ENCODE data around the gene SH3PXD2B. TPM values are rescaled to one million over a fixed set of nuclear protein-coding genes. Genes with fewer than 3 reads are reported as not detected.
A peak's percentile ranks its signal among the peaks of the same experiment; 100 is the strongest.

Gene SH3PXD2B
- total and polyA plus RNA-seq, 2 of the 13 experiments (the other 11 are each of a cell fraction or from before 2014, with no cell fraction given) = 3.4 to 4.6 TPM

DNA sequence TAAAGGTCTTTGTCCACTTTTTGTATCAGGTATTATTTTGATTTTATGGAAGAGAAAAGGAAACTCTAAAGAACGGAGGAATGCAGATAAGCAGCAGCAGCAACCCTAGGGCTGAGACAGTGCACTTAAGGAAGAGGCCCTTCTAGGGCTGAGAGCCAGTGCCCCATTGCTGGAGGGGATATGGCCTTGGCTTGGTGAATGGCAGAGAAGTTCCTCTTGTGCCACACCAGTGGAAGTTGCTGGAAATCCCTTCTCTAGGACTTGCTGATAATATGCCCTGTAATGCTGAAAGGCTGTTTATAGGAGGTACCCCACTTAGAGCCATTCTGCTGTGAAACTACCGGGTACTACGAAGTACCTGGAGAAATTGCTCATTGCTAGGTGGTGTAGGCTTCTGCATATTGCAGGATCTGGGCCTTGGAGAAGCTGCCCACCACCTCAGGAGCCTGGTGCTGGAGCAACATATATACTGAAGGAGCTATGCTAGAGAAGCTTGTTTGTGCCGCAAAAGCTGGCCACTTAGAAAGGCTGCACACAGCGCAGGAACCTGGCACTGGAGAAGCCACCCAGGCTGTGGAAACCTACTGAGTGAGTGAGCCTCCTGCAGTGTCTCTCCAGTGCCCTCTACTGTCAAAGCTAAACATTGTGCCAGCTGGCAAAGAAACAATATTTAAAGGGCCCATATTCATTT is 161.1 kb downstream of the SH3PXD2B start (continued):
- TF ChIP-seq IRX3 (CRISPR knock-in tag; IDR thresholded peaks at IDR 0.05; ENCODE audit: borderline replicate concordance, low read depth) (no peak), ZNF335 (CRISPR knock-in tag; IDR thresholded peaks at IDR 0.05) (peak; percentile 93), FOXP1 (IDR thresholded peaks at IDR 0.05) (no peak), FOXP1 (CRISPR knock-in tag; IDR thresholded peaks at IDR 0.05) (peak; percentile 38; the same call in 1 of the 2 replicates), EHMT2 (IDR thresholded peaks at IDR 0.05; ENCODE audit: borderline replicate concordance, low read depth, low read length) (no peak), HOXA5 (CRISPR knock-in tag; IDR thresholded peaks at IDR 0.05) (peak; percentile 49; the same call in 1 of the 2 replicates), ZNF331 (CRISPR knock-in tag; IDR thresholded peaks at IDR 0.05) (peak; percentile 67; the same call in 1 of the 2 replicates)
- TF ChIP-seq, protein P1, sequence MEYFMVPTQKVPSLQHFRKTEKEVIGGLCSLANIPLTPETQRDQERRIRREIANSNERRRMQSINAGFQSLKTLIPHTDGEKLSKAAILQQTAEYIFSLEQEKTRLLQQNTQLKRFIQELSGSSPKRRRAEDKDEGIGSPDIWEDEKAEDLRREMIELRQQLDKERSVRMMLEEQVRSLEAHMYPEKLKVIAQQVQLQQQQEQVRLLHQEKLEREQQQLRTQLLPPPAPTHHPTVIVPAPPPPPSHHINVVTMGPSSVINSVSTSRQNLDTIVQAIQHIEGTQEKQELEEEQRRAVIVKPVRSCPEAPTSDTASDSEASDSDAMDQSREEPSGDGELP (IDR thresholded peaks at IDR 0.05; ENCODE audit: borderline replicate concordance, low read depth) = peak; percentile 75; the same call in 1 of the 2 replicates
- TF ChIP-seq, protein P2, sequence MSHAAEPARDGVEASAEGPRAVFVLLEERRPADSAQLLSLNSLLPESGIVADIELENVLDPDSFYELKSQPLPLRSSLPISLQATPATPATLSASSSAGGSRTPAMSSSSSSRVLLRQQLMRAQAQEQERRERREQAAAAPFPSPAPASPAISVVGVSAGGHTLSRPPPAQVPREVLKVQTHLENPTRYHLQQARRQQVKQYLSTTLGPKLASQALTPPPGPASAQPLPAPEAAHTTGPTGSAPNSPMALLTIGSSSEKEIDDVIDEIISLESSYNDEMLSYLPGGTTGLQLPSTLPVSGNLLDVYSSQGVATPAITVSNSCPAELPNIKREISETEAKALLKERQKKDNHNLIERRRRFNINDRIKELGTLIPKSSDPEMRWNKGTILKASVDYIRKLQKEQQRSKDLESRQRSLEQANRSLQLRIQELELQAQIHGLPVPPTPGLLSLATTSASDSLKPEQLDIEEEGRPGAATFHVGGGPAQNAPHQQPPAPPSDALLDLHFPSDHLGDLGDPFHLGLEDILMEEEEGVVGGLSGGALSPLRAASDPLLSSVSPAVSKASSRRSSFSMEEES (CRISPR knock-in tag; IDR thresholded peaks at IDR 0.05) = no peak
- TF ChIP-seq, protein P3, sequence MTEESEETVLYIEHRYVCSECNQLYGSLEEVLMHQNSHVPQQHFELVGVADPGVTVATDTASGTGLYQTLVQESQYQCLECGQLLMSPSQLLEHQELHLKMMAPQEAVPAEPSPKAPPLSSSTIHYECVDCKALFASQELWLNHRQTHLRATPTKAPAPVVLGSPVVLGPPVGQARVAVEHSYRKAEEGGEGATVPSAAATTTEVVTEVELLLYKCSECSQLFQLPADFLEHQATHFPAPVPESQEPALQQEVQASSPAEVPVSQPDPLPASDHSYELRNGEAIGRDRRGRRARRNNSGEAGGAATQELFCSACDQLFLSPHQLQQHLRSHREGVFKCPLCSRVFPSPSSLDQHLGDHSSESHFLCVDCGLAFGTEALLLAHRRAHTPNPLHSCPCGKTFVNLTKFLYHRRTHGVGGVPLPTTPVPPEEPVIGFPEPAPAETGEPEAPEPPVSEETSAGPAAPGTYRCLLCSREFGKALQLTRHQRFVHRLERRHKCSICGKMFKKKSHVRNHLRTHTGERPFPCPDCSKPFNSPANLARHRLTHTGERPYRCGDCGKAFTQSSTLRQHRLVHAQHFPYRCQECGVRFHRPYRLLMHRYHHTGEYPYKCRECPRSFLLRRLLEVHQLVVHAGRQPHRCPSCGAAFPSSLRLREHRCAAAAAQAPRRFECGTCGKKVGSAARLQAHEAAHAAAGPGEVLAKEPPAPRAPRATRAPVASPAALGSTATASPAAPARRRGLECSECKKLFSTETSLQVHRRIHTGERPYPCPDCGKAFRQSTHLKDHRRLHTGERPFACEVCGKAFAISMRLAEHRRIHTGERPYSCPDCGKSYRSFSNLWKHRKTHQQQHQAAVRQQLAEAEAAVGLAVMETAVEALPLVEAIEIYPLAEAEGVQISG (CRISPR knock-in tag; IDR thresholded peaks at IDR 0.05) = 0 out of 2 replicates have a peak, but pooled peaks have one; percentile 26
- TF ChIP-seq, protein P4, sequence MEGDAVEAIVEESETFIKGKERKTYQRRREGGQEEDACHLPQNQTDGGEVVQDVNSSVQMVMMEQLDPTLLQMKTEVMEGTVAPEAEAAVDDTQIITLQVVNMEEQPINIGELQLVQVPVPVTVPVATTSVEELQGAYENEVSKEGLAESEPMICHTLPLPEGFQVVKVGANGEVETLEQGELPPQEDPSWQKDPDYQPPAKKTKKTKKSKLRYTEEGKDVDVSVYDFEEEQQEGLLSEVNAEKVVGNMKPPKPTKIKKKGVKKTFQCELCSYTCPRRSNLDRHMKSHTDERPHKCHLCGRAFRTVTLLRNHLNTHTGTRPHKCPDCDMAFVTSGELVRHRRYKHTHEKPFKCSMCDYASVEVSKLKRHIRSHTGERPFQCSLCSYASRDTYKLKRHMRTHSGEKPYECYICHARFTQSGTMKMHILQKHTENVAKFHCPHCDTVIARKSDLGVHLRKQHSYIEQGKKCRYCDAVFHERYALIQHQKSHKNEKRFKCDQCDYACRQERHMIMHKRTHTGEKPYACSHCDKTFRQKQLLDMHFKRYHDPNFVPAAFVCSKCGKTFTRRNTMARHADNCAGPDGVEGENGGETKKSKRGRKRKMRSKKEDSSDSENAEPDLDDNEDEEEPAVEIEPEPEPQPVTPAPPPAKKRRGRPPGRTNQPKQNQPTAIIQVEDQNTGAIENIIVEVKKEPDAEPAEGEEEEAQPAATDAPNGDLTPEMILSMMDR (CRISPR knock-in tag; IDR thresholded peaks at IDR 0.05) = peak; percentile 93
- TF ChIP-seq, protein P5, sequence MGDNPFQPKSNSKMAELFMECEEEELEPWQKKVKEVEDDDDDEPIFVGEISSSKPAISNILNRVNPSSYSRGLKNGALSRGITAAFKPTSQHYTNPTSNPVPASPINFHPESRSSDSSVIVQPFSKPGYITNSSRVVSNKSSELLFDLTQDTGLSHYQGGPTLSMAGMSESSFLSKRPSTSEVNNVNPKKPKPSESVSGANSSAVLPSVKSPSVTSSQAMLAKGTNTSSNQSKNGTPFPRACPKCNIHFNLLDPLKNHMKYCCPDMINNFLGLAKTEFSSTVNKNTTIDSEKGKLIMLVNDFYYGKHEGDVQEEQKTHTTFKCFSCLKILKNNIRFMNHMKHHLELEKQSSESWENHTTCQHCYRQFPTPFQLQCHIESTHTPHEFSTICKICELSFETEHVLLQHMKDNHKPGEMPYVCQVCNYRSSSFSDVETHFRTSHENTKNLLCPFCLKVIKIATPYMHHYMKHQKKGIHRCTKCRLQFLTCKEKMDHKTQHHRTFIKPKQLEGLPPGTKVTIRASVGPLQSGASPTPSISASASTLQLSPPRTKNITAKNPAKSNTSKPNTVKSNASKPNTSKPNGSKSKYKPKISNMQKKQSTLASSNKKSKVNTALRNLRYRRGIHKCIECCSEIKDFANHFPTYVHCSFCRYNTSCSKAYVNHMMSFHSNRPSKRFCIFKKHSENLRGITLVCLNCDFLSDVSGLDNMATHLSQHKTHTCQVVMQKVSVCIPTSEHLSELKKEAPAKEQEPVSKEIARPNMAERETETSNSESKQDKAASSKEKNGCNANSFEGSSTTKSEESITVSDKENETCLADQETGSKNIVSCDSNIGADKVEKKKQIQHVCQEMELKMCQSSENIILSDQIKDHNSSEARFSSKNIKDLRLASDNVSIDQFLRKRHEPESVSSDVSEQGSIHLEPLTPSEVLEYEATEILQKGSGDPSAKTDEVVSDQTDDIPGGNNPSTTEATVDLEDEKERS (CRISPR knock-in tag; IDR thresholded peaks at IDR 0.05) = no peak
- TF ChIP-seq, protein P6, sequence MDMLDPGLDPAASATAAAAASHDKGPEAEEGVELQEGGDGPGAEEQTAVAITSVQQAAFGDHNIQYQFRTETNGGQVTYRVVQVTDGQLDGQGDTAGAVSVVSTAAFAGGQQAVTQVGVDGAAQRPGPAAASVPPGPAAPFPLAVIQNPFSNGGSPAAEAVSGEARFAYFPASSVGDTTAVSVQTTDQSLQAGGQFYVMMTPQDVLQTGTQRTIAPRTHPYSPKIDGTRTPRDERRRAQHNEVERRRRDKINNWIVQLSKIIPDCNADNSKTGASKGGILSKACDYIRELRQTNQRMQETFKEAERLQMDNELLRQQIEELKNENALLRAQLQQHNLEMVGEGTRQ (IDR thresholded peaks at IDR 0.05; ENCODE audit: low read depth, low read length) = no peak
- TF ChIP-seq, protein P6 (CRISPR knock-in tag; IDR thresholded peaks at IDR 0.05; ENCODE audit: borderline replicate concordance) = no peak
- TF ChIP-seq, protein P7, sequence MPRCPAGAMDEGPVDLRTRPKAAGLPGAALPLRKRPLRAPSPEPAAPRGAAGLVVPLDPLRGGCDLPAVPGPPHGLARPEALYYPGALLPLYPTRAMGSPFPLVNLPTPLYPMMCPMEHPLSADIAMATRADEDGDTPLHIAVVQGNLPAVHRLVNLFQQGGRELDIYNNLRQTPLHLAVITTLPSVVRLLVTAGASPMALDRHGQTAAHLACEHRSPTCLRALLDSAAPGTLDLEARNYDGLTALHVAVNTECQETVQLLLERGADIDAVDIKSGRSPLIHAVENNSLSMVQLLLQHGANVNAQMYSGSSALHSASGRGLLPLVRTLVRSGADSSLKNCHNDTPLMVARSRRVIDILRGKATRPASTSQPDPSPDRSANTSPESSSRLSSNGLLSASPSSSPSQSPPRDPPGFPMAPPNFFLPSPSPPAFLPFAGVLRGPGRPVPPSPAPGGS (CRISPR knock-in tag; IDR thresholded peaks at IDR 0.05) = no peak
